ENCODE results near the gene TRIM62. TPM values are rescaled to one million over a fixed set of nuclear protein-coding genes. Genes with fewer than 3 reads are reported as not detected.
"Not testable (repeated sequence)": the region's sequence is repeated elsewhere in the genome, so short reads cannot be mapped to it uniquely, and the experiment has no call there.

TRIM62 gene
- polyA plus RNA-seq, 1 donor, result 5.7 TPM

GRCh38 chr1:33140153-33141149 is 41.4 kb downstream of the TRIM62 start:
- DNase-seq (ENCODE audit: low read depth), result no peak

DNA sequence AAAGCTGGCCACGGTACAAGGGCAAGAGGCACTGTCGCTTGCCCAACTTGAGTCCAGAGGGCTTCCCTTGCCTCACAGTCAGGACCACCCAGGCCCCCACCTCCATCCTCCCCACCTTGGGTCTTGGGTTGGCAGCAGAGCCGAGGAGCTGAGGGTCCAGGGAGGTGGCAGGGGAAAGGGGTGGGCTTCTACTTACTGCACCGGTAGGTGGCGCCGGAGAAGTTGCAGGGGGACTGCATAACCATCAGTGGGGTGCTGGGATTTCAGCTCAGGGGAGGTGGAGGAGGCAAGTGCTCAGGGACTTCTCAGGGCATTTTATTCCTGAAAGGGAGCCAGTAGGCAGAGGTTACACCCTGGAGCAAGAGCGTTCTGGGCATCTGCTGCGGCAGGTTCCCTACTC is 44.0 kb downstream of the TRIM62 start:
- DNase-seq (ENCODE audit: low read depth), result no peak

GRCh38 chr1:33136041-33136440 is 45.8 kb downstream of the TRIM62 start:
- not testable (repeated sequence) for DNase-seq (ENCODE audit: low read depth)

GRCh38 chr1:33133478-33134105 is 48.3 kb downstream of the TRIM62 start:
- DNase-seq (ENCODE audit: low read depth), result no peak

GRCh38 chr1:33132549-33132948 is 49.3 kb downstream of the TRIM62 start:
- no peak for DNase-seq (ENCODE audit: low read depth)

DNA sequence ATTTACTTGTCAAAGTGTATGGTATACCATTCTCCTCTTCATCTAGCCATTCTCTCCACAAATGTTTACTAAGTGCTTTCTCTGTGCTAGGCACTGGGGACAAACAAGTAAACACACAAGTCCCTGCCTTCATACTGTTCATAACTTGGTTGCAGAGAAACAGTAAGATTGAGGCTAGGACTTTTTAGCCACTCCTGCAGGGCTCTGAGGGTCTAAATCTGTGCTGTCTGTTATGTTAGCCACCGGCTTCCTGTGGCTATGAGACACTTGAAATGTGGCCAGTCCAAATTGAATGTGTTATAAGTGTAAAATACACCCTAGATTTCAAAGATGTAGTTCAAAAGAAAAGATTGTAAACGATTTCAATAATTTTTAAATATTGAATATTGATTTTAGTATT is 50.7 kb downstream of the TRIM62 start:
- DNase-seq (ENCODE audit: low read depth), result no peak

DNA sequence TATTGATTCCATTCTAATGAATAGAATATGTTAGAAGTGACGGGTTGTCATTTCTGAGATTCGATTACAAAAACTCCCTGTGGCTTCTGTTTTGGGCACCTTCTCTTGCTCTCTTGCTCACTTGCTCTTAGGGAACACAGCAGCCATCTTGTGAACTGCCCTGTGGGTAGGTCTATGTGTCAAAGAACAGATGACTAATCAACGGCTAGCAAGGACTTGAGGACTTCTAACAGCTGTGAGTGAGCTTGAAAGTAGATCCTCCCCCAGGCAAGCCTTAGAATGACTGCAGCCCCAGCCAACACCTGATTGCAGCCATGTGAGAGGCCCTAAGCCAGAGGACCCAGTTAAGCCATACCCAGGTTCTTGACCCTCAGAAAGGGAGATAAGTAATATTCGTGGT is 51.5 kb downstream of the TRIM62 start:
- DNase-seq (ENCODE audit: low read depth), result no peak

- no peak for DNase-seq (ENCODE audit: low read depth)
These were observed 53.1 kb downstream of the TRIM62 start for GRCh38 chr1:33128781-33129180.

- peak; percentile 98 for DNase-seq (ENCODE audit: low read depth)
These were observed 54.6 kb downstream of the TRIM62 start for GRCh38 chr1:33127001-33127823.

DNA sequence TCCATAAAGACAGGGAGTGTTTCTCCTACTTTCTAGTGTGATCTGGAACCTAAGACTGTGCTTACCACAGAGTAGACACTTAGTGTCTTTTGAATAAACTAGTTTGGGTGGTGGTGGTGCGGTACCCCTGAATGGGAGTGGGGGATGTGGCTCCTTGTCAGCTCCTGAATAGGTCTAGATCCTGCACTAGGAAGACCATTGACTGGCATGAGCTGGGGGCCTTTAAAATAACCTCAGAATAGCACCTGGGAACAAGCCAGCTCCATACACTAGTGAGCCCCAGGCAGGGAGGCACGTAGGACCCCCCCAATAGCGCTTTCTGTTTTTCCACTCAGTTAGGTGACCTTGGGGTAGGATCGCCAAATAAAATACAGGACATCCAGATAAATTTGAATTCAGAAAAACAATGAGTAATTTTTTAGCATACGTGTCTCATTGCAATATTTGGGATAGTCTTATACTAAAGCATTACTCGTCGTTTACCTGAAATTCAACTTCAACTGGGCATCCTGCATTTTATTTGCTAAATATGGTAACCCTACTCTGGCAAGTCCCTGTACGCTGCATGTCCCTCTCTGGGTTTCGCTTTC is 55.3 kb downstream of the TRIM62 start:
- no peak for DNase-seq (ENCODE audit: low read depth)

DNA sequence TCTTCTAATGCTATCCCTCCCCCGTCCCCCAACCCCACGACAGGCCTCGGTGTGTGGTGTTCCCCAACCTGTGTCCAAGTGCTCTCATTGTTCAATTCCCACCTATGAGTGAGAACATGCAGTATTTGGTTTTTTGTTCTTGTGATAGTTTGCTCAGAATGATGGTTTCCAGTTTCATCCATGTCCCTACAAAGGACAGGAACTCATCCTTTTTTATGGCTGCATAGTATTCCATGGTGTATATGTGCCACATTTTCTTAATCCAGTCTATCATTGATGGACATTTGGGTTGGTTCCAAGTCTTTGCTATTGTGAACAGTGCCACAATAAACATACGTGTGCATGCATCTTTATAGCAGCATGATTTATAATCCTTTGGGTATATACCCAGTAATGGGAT is 57.2 kb downstream of the TRIM62 start:
- not testable (repeated sequence) for DNase-seq (ENCODE audit: low read depth)

DNA sequence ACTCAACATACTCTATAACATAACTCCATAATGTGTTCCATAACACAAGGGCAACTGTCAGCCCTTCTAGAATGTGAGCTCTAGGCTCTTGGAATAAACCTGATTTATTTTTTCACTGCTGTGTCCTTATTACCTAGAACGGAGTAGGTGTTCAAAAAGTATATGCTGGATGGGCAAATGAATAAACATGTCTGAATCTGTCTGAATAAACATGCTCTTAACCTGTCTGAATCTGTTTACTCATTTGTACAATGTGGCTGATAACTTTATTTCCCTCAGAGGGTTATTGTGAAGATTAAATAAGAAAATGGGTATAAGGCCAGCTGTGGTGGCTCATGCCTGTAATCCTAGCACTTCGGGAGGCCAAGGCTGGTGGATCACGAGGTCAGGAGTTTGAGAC is 58.6 kb downstream of the TRIM62 start:
- DNase-seq (ENCODE audit: low read depth), result no peak

DNA sequence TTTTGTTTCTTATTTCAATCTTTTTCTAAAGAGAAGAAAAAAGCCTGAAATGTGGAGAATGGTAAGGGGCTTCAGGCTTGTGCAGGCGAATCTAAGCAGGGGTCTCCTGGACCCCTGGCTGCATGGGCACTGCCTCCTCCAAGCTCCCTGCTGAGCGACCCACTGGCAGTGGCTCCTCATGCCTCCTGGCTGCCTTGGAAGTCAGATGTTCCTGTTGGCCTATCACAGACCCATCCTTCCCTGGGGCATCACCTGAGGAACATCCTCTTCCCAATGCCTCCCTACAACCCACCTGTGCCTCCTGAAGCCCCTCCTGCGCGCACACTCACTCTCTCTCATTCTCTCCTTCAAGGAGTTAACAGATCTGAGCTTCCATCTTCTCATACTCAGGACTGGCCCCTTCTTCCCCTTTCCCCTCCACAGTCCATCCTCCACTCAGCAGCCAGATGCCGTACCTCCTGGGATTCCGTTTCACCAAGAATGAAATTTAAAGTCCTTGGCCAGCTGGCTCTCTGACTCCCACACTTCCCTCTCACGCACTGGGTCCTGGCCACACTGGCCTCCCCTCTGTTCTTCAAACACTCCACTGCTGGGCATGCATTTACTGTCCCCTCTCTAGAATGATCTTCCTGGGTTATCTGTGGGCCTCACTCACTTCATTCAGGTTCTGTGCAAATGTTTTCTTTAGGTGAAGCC is 59.2 kb downstream of the TRIM62 start:
- DNase-seq (ENCODE audit: low read depth), result no peak

DNA sequence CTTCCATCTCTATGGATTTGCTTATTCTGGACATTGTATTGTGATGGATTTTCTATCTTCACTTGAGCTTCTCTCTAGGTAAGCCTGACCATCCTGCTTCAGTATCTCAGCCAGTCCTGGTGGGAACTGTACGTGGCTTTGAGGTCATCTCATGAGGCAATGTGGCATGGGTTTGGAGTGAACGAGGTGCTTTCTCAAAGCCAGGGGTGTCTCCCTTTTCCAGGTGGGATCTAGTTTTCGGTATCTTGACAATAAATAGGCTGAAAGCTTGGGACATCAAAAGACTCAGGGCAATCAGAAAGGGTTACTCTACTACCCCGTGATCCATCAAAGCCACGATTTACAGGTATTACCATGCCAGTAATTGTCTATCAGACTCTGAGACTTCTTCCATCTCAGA is 60.1 kb downstream of the TRIM62 start:
- no peak for DNase-seq (ENCODE audit: low read depth)

DNA sequence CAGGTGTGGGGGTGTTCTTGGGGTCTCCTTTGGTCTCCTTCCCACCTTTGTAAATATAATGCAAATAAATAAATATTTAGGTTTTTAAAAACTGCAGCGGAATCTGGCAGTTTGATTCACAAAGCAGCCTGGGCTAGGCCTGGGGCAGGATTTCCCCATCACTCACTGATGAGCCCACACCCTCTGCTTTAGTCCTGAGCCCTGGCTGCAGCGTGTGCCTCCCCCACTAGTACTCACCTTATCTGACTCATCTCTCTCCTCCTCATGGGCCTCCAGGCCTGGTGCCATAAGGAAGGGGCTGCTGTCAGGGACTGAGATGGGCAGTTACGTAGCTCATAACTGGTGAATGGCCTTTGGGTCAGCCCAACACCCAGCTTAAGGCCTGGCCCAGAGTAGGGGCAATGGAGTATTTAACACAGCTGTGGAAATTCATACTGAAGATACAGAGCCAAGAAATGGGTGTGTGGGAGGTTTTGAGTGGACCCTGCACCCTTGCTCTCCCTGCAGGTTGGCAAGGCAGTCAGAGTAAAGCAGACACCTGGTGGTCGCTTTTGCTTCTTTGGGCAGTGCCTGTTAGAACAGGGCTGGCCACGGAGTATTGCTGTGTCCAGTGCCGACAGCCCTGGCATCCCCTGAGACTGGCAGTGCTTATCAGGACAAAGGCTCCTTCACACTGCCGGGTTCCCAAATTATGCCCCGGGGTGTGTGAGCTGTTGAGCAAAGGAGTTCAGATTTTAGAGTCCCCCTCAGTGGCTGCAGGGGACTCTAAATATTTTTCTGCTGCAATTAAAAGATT is 61.2 kb downstream of the TRIM62 start:
- DNase-seq (ENCODE audit: low read depth), result no peak

DNA sequence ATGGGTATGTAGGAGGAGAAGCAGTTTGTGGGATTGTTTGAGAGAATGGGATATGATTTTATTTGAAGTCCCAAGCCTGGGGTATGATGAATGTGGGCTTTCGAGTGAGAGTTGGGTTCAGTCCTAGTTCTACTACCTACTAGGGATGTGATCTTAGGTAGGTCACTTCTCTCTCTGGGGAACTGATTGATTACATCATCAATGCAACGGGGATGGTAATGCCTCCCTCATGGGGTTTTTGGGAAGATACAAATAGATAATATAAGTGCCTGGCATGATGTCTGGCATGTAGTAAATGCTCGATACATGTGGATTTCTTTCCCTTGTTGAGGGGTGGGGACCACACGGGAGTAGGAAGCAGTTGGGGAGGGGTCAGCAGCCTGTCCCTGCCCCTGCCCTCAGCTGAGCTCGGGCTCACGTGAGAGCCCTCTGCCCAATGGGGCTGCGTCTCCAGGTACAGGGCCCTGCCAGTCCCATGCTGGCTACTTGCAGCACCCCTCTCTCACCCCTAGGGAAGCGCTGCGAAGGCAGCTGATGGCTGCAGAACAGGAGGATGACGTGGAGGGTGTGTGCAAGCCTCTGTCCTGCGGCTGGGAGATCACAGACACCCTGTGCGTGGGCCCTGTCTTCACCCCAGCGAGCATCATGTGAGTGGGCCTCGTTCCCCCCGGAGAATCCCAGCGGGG is 62.2 kb downstream of the TRIM62 start:
- no peak for DNase-seq (ENCODE audit: low read depth)

GRCh38 chr1:33119050-33119449 is 62.8 kb downstream of the TRIM62 start:
- DNase-seq (ENCODE audit: low read depth), result no peak

GRCh38 chr1:33118274-33118673 is 63.6 kb downstream of the TRIM62 start:
- DNase-seq (ENCODE audit: low read depth), result no peak

DNA sequence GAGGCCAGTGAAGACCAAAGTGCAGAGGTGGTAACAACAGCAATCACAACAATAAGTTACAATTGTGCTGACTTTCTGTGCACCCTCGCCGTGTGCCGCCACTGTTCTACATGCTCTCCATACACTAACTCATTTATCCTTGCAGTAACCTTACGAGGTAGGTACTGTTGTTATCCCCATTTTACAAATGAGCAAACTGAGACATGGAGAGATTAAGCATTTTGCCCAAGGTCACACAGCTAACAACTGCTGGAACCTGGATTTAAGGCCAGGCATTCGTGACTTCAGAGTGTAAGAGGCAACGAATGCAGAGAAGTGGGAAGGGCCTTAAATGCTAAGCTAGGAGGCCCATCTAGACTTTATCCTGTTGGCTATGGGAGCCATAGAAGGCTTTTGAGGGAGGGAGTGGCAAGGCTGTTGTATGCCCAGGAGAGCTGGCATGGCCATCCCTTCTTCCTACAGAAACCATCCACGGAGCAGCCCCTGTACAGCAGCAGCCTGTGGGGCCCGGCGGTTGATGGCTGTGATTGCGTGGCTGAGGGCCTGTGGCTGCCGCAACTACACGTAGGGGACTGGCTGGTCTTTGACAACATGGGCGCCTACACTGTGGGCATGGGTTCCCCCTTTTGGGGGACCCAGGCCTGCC is 64.3 kb downstream of the TRIM62 start:
- no peak for DNase-seq (ENCODE audit: low read depth)
